GM04503 (cell line): Measurements from ENCODE around the gene CNTNAP2.

Experiments
- DNase-seq: peaks from one replicate; pipeline ENCODE4 v3.0.0-alpha.2; 2012; ENCODE audit warnings: low read depth

Gene CNTNAP2

GRCh38 chr7:147022056-147022455 lies 905.5 kb downstream of the CNTNAP2 start:
- DNase-seq, result no peak

GRCh38 chr7:147023440-147023839 lies 906.8 kb downstream of the CNTNAP2 start:
- no peak for DNase-seq

- DNase-seq, result no peak
These were observed 913.4 kb downstream of the CNTNAP2 start for GRCh38 chr7:147029953-147030352.

GRCh38 chr7:147033641-147034040 lies 917.0 kb downstream of the CNTNAP2 start:
- DNase-seq, result no peak

- no peak for DNase-seq
These were observed 924.8 kb downstream of the CNTNAP2 start for GRCh38 chr7:147041438-147041837.

GRCh38 chr7:147044941-147045340 lies 928.3 kb downstream of the CNTNAP2 start:
- no peak for DNase-seq

GRCh38 chr7:147047696-147048095 lies 931.1 kb downstream of the CNTNAP2 start:
- DNase-seq, result no peak

GRCh38 chr7:147048864-147049263 lies 932.3 kb downstream of the CNTNAP2 start:
- no peak for DNase-seq

- no peak for DNase-seq
These were observed 936.2 kb downstream of the CNTNAP2 start for GRCh38 chr7:147052818-147053217.

- no peak for DNase-seq
These were observed 937.1 kb downstream of the CNTNAP2 start for GRCh38 chr7:147053746-147054145.

GRCh38 chr7:147060070-147060469 lies 943.5 kb downstream of the CNTNAP2 start:
- no peak for DNase-seq

- no peak for DNase-seq
These were observed 946.3 kb downstream of the CNTNAP2 start for GRCh38 chr7:147062897-147063296.

- no peak for DNase-seq
These were observed 952.2 kb downstream of the CNTNAP2 start for GRCh38 chr7:147068842-147069241.

- no peak for DNase-seq
These were observed 953.2 kb downstream of the CNTNAP2 start for GRCh38 chr7:147069771-147070170.

- no peak for DNase-seq
These were observed 954.3 kb downstream of the CNTNAP2 start for GRCh38 chr7:147070886-147071285.

GRCh38 chr7:147071536-147071935 lies 954.9 kb downstream of the CNTNAP2 start:
- no peak for DNase-seq

- DNase-seq, result no peak
These were observed 961.7 kb downstream of the CNTNAP2 start for GRCh38 chr7:147078312-147078711.

- DNase-seq, result no peak
These were observed 962.5 kb downstream of the CNTNAP2 start for GRCh38 chr7:147079083-147079482.

- DNase-seq, result no peak
These were observed 963.4 kb downstream of the CNTNAP2 start for GRCh38 chr7:147079921-147080420.

GRCh38 chr7:147081117-147081516 lies 964.5 kb downstream of the CNTNAP2 start:
- DNase-seq, result no peak

GRCh38 chr7:147089051-147089461 lies 972.5 kb downstream of the CNTNAP2 start:
- no peak for DNase-seq

- no peak for DNase-seq
These were observed 973.0 kb downstream of the CNTNAP2 start for GRCh38 chr7:147089608-147090007.

- no peak for DNase-seq
These were observed 980.0 kb downstream of the CNTNAP2 start for GRCh38 chr7:147096629-147097028.

- DNase-seq, result no peak
These were observed 986.6 kb downstream of the CNTNAP2 start for GRCh38 chr7:147103224-147103623.

GRCh38 chr7:147106746-147107145 lies 990.1 kb downstream of the CNTNAP2 start:
- DNase-seq, result no peak
